Measurements from ENCODE around the gene DTL. TPM values are rescaled to one million over a fixed set of nuclear protein-coding genes. Genes with fewer than 3 reads are reported as not detected.

DTL gene
- total RNA-seq, 1 experiment from 2014 or later: 41.0 TPM

GRCh38 chr1:212119397-212119837, 83.9 kb downstream of the DTL start:
- no peaks in the 10 kb centered on the region for H4K20me1 ChIP-seq (ENCODE audit: insufficient read depth)
- H3K4me1 ChIP-seq (ENCODE audit: control insufficient read depth in 1 of 2, insufficient read depth in 2 of 2, low read length in 2 of 2): no peaks in the 10 kb centered on the region; a peak in 1 of 4 replicates
- H3K27ac ChIP-seq (ENCODE audit: low read depth, low read length): no peak overlapping the region
- DNase-seq (ENCODE audit: low read depth, low spot score) (no peak), ATAC-seq (no peak; the same call in 1 of the 2 replicates)
- intact Hi-C loops (cut with micrococcal nuclease): no loop called here
- no peak overlapping the region for H3K4me3 ChIP-seq (replicated peaks in 1 of 2; ENCODE audit: low read depth in 1 of 2, low read length in 2 of 2)
- no peaks in the 10 kb centered on the region for H3K9me3 ChIP-seq (ENCODE audit: control insufficient read depth in 1 of 2, insufficient read depth in 1 of 2, low read depth in 1 of 2, low read length in 2 of 2)
- no peak overlapping the region for H2AFZ ChIP-seq (ENCODE audit: low read depth, low read length, poor library complexity, severe bottlenecking)
- ChIA-PET CTCF (interaction anchor here (1.2 kb wide), 1 partner anchor 172 kb away, joined by 3 read pairs; no protein-coding TSS in a partner anchor), POLR2A (no interaction called here), RAD21 (ENCODE audit: low non-redundant PET in 1 of 2, low total read pairs in 2 of 2, uncharacterized antibody in 2 of 2, unreplicated experiment in 2 of 2) (no interaction called here)
- H3K4me2 ChIP-seq (ENCODE audit: low read length): no peak overlapping the region
- H3K9ac ChIP-seq (ENCODE audit: low read length): no peak overlapping the region
- no TSS peak for BruUV-seq (replicated peaks)
- no peaks in the 10 kb centered on the region for H3K79me2 ChIP-seq (ENCODE audit: insufficient read depth, low read length)
- TF ChIP-seq SIN3A (IDR thresholded peaks at IDR 0.05; ENCODE audit: low read depth) (no peak), SRF (IDR thresholded peaks at IDR 0.05; ENCODE audit: low read depth) (no peak), JUND (IDR thresholded peaks at IDR 0.05) (no peak), MAX (IDR thresholded peaks at IDR 0.05) (no peak), ZFX (IDR thresholded peaks at IDR 0.05) (no peak), CTCF (IDR thresholded peaks at IDR 0.05 in 2 of 3, conservative IDR thresholded peaks at IDR 0.05 in 1 of 3; ENCODE audit: borderline replicate concordance in 1 of 3, insufficient read depth in 1 of 3, low read depth in 2 of 3, low read length in 2 of 3) (no peak), ZNF274 (IDR thresholded peaks at IDR 0.05; ENCODE audit: low read depth, low read length) (no peak), EZH2phosphoT487 (IDR thresholded peaks at IDR 0.05; ENCODE audit: borderline replicate concordance) (no peak), EGR1 (IDR thresholded peaks at IDR 0.05; ENCODE audit: low read depth) (no peak), RAD21 (IDR thresholded peaks at IDR 0.05; ENCODE audit: low read depth) (no peak), CEBPB (IDR thresholded peaks at IDR 0.05; ENCODE audit: low read depth) (no peak), EZH2 (IDR thresholded peaks at IDR 0.05) (no peak), CBX3 (IDR thresholded peaks at IDR 0.05; ENCODE audit: low read depth) (no peak), POLR2A (IDR thresholded peaks at IDR 0.05; ENCODE audit: borderline replicate concordance, extremely low read depth, insufficient read depth, insufficient read length) (no peak), POLR2AphosphoS5 (IDR thresholded peaks at IDR 0.05; ENCODE audit: low read depth, low read length) (no peak)
- TF ChIP-seq, protein P1, sequence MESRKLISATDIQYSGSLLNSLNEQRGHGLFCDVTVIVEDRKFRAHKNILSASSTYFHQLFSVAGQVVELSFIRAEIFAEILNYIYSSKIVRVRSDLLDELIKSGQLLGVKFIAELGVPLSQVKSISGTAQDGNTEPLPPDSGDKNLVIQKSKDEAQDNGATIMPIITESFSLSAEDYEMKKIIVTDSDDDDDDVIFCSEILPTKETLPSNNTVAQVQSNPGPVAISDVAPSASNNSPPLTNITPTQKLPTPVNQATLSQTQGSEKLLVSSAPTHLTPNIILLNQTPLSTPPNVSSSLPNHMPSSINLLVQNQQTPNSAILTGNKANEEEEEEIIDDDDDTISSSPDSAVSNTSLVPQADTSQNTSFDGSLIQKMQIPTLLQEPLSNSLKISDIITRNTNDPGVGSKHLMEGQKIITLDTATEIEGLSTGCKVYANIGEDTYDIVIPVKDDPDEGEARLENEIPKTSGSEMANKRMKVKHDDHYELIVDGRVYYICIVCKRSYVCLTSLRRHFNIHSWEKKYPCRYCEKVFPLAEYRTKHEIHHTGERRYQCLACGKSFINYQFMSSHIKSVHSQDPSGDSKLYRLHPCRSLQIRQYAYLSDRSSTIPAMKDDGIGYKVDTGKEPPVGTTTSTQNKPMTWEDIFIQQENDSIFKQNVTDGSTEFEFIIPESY (IDR thresholded peaks at IDR 0.05; ENCODE audit: extremely low read depth, insufficient replicate concordance, low read length): no peak
- TF ChIP-seq, protein P2, sequence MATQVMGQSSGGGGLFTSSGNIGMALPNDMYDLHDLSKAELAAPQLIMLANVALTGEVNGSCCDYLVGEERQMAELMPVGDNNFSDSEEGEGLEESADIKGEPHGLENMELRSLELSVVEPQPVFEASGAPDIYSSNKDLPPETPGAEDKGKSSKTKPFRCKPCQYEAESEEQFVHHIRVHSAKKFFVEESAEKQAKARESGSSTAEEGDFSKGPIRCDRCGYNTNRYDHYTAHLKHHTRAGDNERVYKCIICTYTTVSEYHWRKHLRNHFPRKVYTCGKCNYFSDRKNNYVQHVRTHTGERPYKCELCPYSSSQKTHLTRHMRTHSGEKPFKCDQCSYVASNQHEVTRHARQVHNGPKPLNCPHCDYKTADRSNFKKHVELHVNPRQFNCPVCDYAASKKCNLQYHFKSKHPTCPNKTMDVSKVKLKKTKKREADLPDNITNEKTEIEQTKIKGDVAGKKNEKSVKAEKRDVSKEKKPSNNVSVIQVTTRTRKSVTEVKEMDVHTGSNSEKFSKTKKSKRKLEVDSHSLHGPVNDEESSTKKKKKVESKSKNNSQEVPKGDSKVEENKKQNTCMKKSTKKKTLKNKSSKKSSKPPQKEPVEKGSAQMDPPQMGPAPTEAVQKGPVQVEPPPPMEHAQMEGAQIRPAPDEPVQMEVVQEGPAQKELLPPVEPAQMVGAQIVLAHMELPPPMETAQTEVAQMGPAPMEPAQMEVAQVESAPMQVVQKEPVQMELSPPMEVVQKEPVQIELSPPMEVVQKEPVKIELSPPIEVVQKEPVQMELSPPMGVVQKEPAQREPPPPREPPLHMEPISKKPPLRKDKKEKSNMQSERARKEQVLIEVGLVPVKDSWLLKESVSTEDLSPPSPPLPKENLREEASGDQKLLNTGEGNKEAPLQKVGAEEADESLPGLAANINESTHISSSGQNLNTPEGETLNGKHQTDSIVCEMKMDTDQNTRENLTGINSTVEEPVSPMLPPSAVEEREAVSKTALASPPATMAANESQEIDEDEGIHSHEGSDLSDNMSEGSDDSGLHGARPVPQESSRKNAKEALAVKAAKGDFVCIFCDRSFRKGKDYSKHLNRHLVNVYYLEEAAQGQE (IDR thresholded peaks at IDR 0.05; ENCODE audit: low read depth): no peak
- TF ChIP-seq, protein P3, sequence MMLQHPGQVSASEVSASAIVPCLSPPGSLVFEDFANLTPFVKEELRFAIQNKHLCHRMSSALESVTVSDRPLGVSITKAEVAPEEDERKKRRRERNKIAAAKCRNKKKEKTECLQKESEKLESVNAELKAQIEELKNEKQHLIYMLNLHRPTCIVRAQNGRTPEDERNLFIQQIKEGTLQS (IDR thresholded peaks at IDR 0.05): no peak
- no peaks in the 10 kb centered on the region for H3K27me3 ChIP-seq (ENCODE audit: insufficient read depth, low read length)
- H3K9me2 ChIP-seq (ENCODE audit: insufficient read depth): no peaks in the 10 kb centered on the region
- no peaks in the 10 kb centered on the region for H3K36me3 ChIP-seq (ENCODE audit: control insufficient read depth in 1 of 2, insufficient read depth in 2 of 2, low read length in 2 of 2)

All from HCT116 (cell line).